K562 (cell line): ENCODE measurements around the gene NYAP2. TPM values are rescaled to one million over a fixed set of nuclear protein-coding genes. Genes with fewer than 3 reads are reported as not detected.

ENCODE experiments used
- ATAC-seq: fragments of 200-7000 bp; cut with Tn5 transposase; 3 replicates; pipeline ENCODE4 v1.9.1; 2020; ENCODE audit warnings: moderate library complexity
- BruUV-seq: library from RNA; stranded (reverse); fragments of 400-500 nt; replicated peaks from 2 replicates; lab custom pipeline; 2021; lab: Mats Ljungman, UMichigan
- CTCF ChIA-PET: fragments of 300-600 bp; formaldehyde crosslinking; extraction: SDS; loops from one replicate; lab custom pipeline; 2021; ENCODE audit warnings: low intra/inter-chr PET ratio; lab: Yijun Ruan, JAX
- POLR2A ChIA-PET: fragments of 300-600, 350-650 bp; sonication (Branson Sonifier 250); formaldehyde crosslinking; extraction: SDS; loops from one replicate; lab custom pipeline; 2021; ENCODE audit warnings: antibody characterized with exemption, inconsistent platforms; lab: Yijun Ruan, JAX
- DNase-seq, 4 experiments: peaks; one replicate each; pipeline versions ENCODE4 v3.0.0 to v3.0.0-alpha.2; 2011 to 2018; ENCODE audit warnings: low spot score in 3 of 4, mixed read lengths in 3 of 4; ENCODE audit errors: extremely low read depth in 1 of 4
- FAIRE-seq: peaks from 2 replicates; lab custom pipeline; 2011; peaks lifted over from hg19 to GRCh38; lab: Jason Lieb, UNC
- H2AFZ ChIP-seq: 2 replicates; pipeline ENCODE4 v1.6.0; 2011; ENCODE audit warnings: low read depth, low read length, control low read depth, inconsistent platforms
- H3K27ac ChIP-seq: fragments of 200-600 bp; 3 replicates; pipeline ENCODE4 v1.8.0; 2011; ENCODE audit warnings: low read depth, mild to moderate bottlenecking, control low read depth, inconsistent platforms, low read length, moderate library complexity, mixed read lengths; ENCODE audit errors: extremely low read depth
- H3K27me3 ChIP-seq, 2 experiments: fragments of 300-600 bp in 1 of 2; 2 replicates in 1 of 2; 3 replicates in 1 of 2; pipeline versions ENCODE4 v1.6.0 to v1.8.0; 2011; ENCODE audit warnings: inconsistent platforms in 2 of 2, low read length in 2 of 2, mild to moderate bottlenecking in 1 of 2, mixed read lengths in 1 of 2, moderate library complexity in 1 of 2; ENCODE audit not compliant: control insufficient read depth in 2 of 2, insufficient read depth in 2 of 2
- H3K36me3 ChIP-seq: fragments of 300-600 bp; 3 replicates; pipeline ENCODE4 v1.8.0; 2011; ENCODE audit warnings: mild to moderate bottlenecking, low read length, inconsistent platforms; ENCODE audit not compliant: control insufficient read depth, insufficient read depth
- H3K4me1 ChIP-seq, 2 experiments: fragments of 200-600 bp in 1 of 2; replicated peaks in 1 of 2; 2 replicates in 1 of 2; 3 replicates in 1 of 2; pipeline versions ENCODE4 v1.5.1 to v1.8.0; 2011; ENCODE audit warnings: inconsistent platforms in 2 of 2, low read length in 2 of 2, mild to moderate bottlenecking in 1 of 2, mixed read lengths in 1 of 2, moderate library complexity in 1 of 2; ENCODE audit not compliant: control insufficient read depth in 2 of 2, insufficient read depth in 2 of 2
- H3K4me2 ChIP-seq: 2 replicates; pipeline ENCODE4 v1.6.1; 2011; ENCODE audit warnings: low read length, control low read depth, inconsistent platforms, mixed read lengths; ENCODE audit not compliant: insufficient read depth
- H3K4me3 ChIP-seq: fragments of 200-600 bp; sonication (generic), shearing (Covaris generic); 2 replicates; pipeline ENCODE4 v1.5.1; 2016; ENCODE audit warnings: control low read depth, inconsistent platforms
- H3K79me2 ChIP-seq: fragments of 200-600 bp; 3 replicates; pipeline ENCODE4 v1.8.0; 2011; ENCODE audit warnings: low read length, inconsistent platforms; ENCODE audit not compliant: control insufficient read depth, insufficient read depth
- H3K9ac ChIP-seq, 2 experiments: 2 replicates each; pipeline versions ENCODE4 v1.6.0 to v1.6.1; 2011; ENCODE audit warnings: low read depth in 2 of 2, low read length in 2 of 2, control low read depth in 1 of 2, inconsistent platforms in 1 of 2, mild to moderate bottlenecking in 1 of 2, mixed read lengths in 1 of 2; ENCODE audit not compliant: insufficient read depth in 1 of 2
- H3K9me1 ChIP-seq: one replicate; pipeline ENCODE4 v1.6.0; 2011; ENCODE audit warnings: inconsistent platforms, mild to moderate bottlenecking, low read length, moderate library complexity; ENCODE audit not compliant: control insufficient read depth, insufficient read depth
- H3K9me3 ChIP-seq: replicated peaks from 2 replicates; pipeline ENCODE4 v1.5.1; 2011; ENCODE audit warnings: low read depth, low read length, inconsistent platforms; ENCODE audit not compliant: control insufficient read depth, insufficient read depth
- H4K20me1 ChIP-seq: replicated peaks from 2 replicates; pipeline ENCODE4 v1.6.1; 2011; ENCODE audit warnings: low read length, inconsistent platforms, mixed read lengths; ENCODE audit not compliant: control insufficient read depth, insufficient read depth
- ATF4 ChIP-seq: fragments of 450-650 bp; formaldehyde crosslinking; IDR thresholded peaks from 2 replicates; pipeline ENCODE4 v1.4.0; 2022; ENCODE audit warnings: mild to moderate bottlenecking, moderate library complexity
- NKRF ChIP-seq: fragments of 450-650 bp; IDR thresholded peaks from 2 replicates; pipeline ENCODE4 v1.6.1; 2016; ENCODE audit warnings: borderline replicate concordance
- PYGO2 ChIP-seq: fragments of 450-650 bp; IDR thresholded peaks from 2 replicates; pipeline ENCODE4 v1.6.1; 2016; ENCODE audit warnings: mild to moderate bottlenecking, missing genetic modification characterization, moderate library complexity, missing compliant biosample characterization
- ZC3H4 ChIP-seq: sonication (generic); formaldehyde crosslinking; IDR thresholded peaks from 2 replicates; pipeline ENCODE4 v1.9.0; 2021; ENCODE audit warnings: missing genetic modification reagents, borderline replicate concordance
- WGBS: fragments of 100-300 bp; shearing (Covaris generic); methylation state at CpG from one replicate; pipeline ENCODE4 v1.1.6; 2016; ENCODE audit warnings: low coverage, mixed read lengths; ENCODE audit not compliant: insufficient coverage; ENCODE audit errors: missing lambda C conversion rate; 5-methylcytosine and 5-hydroxymethylcytosine counted together
- in situ Hi-C: fragments of 300-500 bp; cut with MboI; formaldehyde crosslinking; loops from 4 replicates; pipeline ENCODE4 v1.15.0; 2018; ENCODE audit warnings: inconsistent platforms, mixed read lengths
- intact Hi-C: fragments of 100-400 bp; cut with micrococcal nuclease; formaldehyde crosslinking; loops from 2 replicates; pipeline ENCODE4 v1.14.2; 2022
- polyA plus RNA-seq, 8 experiments: library from polyadenylated mRNA; depleted of rRNA in 4 of 8; stranded (reverse) in 5 of 8; unstranded in 3 of 8; fragments of >200 nt; fragmentation: Nextera tagmentation in 2 of 8; fragmentation: Illumina TruSeq in 1 of 8; extraction: Ambion mirVana in 2 of 8; extraction: Trizol in 1 of 8; gene quantifications; 2 replicates each; pipeline versions ENCODE4 v1.2.1 to v1.2.3, GENCODE V29; 2011 to 2014; ENCODE audit warnings: inconsistent platforms in 1 of 8, missing spikeins in 1 of 8
- total RNA-seq, 7 experiments: library from RNA; depleted of rRNA in 6 of 7; stranded (reverse); fragments of >200 nt in 6 of 7; fragmentation: Illumina TruSeq in 2 of 7; extraction: Trizol in 2 of 7; gene quantifications; 2 replicates each; pipeline versions ENCODE4 v1.2.1 to v1.2.3, GENCODE V29; 2011 to 2021; ENCODE audit warnings: low replicate concordance in 1 of 7
- TF ChIP-seq, protein P1 (sequence below): fragments of 150-350 bp; conservative IDR thresholded peaks from 2 replicates; pipeline ENCODE4 v1.6.1; 2014; ENCODE audit warnings: low read length

NYAP2 gene
- total and polyA plus RNA-seq, 9 of the 15 experiments (the other 6 are each of a cell fraction or from before 2014, with no cell fraction given): 0.03 to 0.04 (median 0.04) TPM; not detected in 3

- no peak overlapping the region for H3K9ac ChIP-seq
- H3K27ac ChIP-seq: no peak overlapping the region
- no peak for DNase-seq
- H4K20me1 ChIP-seq: no peaks in the 10 kb centered on the region
- H3K4me2 ChIP-seq: no peak overlapping the region
- ChIA-PET CTCF (no interaction called here), POLR2A (no interaction called here)
- intact Hi-C loops (no loop called here), in situ Hi-C loops (no loop called here)
- H3K9me3 ChIP-seq: no peaks in the 10 kb centered on the region
- no peak overlapping the region for H2AFZ ChIP-seq
- H3K36me3 ChIP-seq: no peaks in the 10 kb centered on the region
- WGBS: 11% methylated on average over 3 of the region's 3 CpGs
- no peak for ATAC-seq
- H3K4me1 ChIP-seq: no peaks in the 10 kb centered on the region; a peak in 1 of 5 replicates
- no TSS peak for BruUV-seq
- no peaks in the 10 kb centered on the region for H3K9me1 ChIP-seq
- H3K79me2 ChIP-seq: no peaks in the 10 kb centered on the region
- no peaks in the 10 kb centered on the region for H3K27me3 ChIP-seq
- FAIRE-seq: no peak
- H3K4me3 ChIP-seq: no peak overlapping the region
- TF ChIP-seq, protein P1, sequence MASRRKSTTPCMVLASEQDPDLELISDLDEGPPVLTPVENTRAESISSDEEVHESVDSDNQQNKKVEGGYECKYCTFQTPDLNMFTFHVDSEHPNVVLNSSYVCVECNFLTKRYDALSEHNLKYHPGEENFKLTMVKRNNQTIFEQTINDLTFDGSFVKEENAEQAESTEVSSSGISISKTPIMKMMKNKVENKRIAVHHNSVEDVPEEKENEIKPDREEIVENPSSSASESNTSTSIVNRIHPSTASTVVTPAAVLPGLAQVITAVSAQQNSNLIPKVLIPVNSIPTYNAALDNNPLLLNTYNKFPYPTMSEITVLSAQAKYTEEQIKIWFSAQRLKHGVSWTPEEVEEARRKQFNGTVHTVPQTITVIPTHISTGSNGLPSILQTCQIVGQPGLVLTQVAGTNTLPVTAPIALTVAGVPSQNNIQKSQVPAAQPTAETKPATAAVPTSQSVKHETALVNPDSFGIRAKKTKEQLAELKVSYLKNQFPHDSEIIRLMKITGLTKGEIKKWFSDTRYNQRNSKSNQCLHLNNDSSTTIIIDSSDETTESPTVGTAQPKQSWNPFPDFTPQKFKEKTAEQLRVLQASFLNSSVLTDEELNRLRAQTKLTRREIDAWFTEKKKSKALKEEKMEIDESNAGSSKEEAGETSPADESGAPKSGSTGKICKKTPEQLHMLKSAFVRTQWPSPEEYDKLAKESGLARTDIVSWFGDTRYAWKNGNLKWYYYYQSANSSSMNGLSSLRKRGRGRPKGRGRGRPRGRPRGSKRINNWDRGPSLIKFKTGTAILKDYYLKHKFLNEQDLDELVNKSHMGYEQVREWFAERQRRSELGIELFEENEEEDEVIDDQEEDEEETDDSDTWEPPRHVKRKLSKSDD: no peak
- no peak for TF ChIP-seq ZC3H4
- TF ChIP-seq NKRF: no peak
- TF ChIP-seq PYGO2 (tag): no peak
- TF ChIP-seq ATF4 (CRISPR knock-in tag): no peak
These were observed 97.7 kb downstream of the NYAP2 start for GRCh38 chr2:225497166-225497565.
